Gastroesophageal sphincter (tissue), 3 donors: ENCODE data around the gene TBC1D2B.

ENCODE experiments used
- POLR2A ChIP-seq, 2 donors: fragments of 450-650 bp; IDR thresholded peaks; one replicate each; pipeline ENCODE4 v1.6.1; 2017; ENCODE audit warnings: antibody characterized with exemption in 2 of 2, mild to moderate bottlenecking in 2 of 2, moderate library complexity in 1 of 2
- TF ChIP-seq, protein P1 (sequence below), 4 experiments: fragments of 200-600 bp in 2 of 4; fragments of 450-650 bp in 2 of 4; sonication (generic) in 1 of 4; IDR thresholded peaks; one replicate each; pipeline ENCODE4 v1.5.1; 2017 to 2019; ENCODE audit warnings: antibody characterized with exemption in 4 of 4, mild to moderate bottlenecking in 2 of 4, moderate library complexity in 2 of 4

DNA sequence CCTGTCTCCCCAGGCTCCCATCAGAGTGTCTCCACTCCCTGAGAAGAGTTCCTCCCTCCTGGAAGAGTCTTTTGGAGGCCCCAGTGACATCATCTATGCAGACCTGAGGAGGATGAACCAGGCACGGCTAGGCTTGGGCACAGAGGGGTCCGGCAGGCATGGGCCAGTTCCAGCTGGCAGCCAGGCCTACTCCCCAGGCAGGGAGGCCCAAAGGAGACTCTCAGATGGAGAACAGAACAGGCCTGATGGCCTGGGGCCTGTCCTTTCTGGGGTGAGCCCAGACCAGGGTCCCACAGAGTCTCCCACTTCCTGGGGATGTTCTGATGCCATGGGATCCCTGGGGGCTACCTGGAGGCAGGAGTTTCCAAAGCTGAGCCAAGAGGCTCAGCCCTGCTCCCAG, 23.4 kb upstream of the TBC1D2B start:
- TF ChIP-seq, protein P1, sequence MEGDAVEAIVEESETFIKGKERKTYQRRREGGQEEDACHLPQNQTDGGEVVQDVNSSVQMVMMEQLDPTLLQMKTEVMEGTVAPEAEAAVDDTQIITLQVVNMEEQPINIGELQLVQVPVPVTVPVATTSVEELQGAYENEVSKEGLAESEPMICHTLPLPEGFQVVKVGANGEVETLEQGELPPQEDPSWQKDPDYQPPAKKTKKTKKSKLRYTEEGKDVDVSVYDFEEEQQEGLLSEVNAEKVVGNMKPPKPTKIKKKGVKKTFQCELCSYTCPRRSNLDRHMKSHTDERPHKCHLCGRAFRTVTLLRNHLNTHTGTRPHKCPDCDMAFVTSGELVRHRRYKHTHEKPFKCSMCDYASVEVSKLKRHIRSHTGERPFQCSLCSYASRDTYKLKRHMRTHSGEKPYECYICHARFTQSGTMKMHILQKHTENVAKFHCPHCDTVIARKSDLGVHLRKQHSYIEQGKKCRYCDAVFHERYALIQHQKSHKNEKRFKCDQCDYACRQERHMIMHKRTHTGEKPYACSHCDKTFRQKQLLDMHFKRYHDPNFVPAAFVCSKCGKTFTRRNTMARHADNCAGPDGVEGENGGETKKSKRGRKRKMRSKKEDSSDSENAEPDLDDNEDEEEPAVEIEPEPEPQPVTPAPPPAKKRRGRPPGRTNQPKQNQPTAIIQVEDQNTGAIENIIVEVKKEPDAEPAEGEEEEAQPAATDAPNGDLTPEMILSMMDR (IDR thresholded peaks at IDR 0.05), result no peak
- TF ChIP-seq POLR2A (IDR thresholded peaks at IDR 0.05), result no peak
